Measurements from ENCODE around the gene SH3BP5. TPM values are rescaled to one million over a fixed set of nuclear protein-coding genes. Genes with fewer than 3 reads are reported as not detected.
"Not testable (repeated sequence)": the region's sequence is repeated elsewhere in the genome, so short reads cannot be mapped to it uniquely, and the experiment has no call there.

The SH3BP5 gene, protein sequence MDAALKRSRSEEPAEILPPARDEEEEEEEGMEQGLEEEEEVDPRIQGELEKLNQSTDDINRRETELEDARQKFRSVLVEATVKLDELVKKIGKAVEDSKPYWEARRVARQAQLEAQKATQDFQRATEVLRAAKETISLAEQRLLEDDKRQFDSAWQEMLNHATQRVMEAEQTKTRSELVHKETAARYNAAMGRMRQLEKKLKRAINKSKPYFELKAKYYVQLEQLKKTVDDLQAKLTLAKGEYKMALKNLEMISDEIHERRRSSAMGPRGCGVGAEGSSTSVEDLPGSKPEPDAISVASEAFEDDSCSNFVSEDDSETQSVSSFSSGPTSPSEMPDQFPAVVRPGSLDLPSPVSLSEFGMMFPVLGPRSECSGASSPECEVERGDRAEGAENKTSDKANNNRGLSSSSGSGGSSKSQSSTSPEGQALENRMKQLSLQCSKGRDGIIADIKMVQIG
- polyA plus RNA-seq (ENCODE audit: insufficient read length) = 47.2 TPM
- long read RNA-seq, donor 1, transcript SH3BP5-202 (9 exons, 2,822 nt) = major isoform, 26 of 26 reads
- long read RNA-seq, donor 1, partial matches to known transcripts = 0 of 26 reads
- long read RNA-seq, donor 1, other reads (novel, unspliced or antisense) = 0 of 26 reads
- long read RNA-seq, donor 2, transcript SH3BP5-202 (9 exons, 2,822 nt) = major isoform, 20 of 20 reads
- long read RNA-seq, donor 2, partial matches to known transcripts = 0 of 20 reads
- long read RNA-seq, donor 2, other reads (novel, unspliced or antisense) = 0 of 20 reads
- long read RNA-seq, donor 3, transcript SH3BP5-202 (9 exons, 2,822 nt) = major isoform, 10 of 29 reads
- long read RNA-seq, donor 3, partial matches to known transcripts = 6 of 29 reads
- long read RNA-seq, donor 3, other reads (novel, unspliced or antisense) = 13 of 29 reads
- long read RNA-seq, donor 4 = 0 reads
- long read RNA-seq, donor 5, transcript SH3BP5-202 (9 exons, 2,822 nt) = major isoform, 20 of 32 reads
- long read RNA-seq, donor 5, partial matches to known transcripts = 12 of 32 reads
- long read RNA-seq, donor 5, other reads (novel, unspliced or antisense) = 0 of 32 reads
- long read RNA-seq, donor 6, transcript SH3BP5-202 (9 exons, 2,822 nt) = major isoform, 12 of 12 reads
- long read RNA-seq, donor 6, partial matches to known transcripts = 0 of 12 reads
- long read RNA-seq, donor 6, other reads (novel, unspliced or antisense) = 0 of 12 reads
- long read RNA-seq, donor 7, transcript SH3BP5-202 (9 exons, 2,822 nt) = major isoform, 23 of 62 reads
- long read RNA-seq, donor 7, partial matches to known transcripts = 39 of 62 reads
- long read RNA-seq, donor 7, other reads (novel, unspliced or antisense) = 0 of 62 reads
- long read RNA-seq, donor 8, transcript SH3BP5-202 (9 exons, 2,822 nt) = major isoform, 9 of 21 reads
- long read RNA-seq, donor 8, partial matches to known transcripts = 12 of 21 reads
- long read RNA-seq, donor 8, other reads (novel, unspliced or antisense) = 0 of 21 reads

DNA sequence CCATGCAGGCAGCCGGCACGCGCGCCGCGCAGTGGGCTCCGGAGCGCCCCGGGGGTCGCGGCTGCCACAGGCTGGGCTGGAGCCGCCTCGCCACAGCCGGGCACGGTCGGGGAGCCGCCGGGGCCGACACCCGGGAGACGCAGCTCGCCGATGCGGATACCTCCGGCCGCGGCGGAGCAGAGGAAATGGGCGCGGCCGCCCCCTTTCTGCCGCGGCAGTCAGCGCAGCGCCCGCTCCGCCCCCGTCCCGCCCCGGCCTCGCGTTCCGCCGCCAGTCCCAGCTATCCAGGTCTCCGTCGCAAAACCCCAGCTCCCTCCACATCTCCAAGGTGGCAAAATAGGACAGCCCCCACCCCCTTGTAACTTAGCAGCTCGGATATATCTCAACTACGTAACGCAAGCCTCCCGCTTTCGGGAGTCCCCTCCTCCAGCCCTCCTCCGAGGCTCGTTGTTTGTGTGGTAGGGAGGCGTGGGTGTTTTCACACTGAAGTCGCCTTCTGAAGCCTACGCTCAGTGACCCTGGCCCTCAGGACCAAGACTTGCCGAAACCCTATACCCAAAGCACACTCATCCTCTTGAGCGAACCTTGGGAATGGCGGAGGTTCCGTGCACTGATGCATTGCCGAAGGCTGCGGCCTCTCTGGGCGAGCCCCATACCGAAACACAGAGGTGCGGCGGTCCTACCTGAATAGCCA is at the start of gene SH3BP5:
Gene SH3BP5 (minus strand): TSS at position 182 of the 694 bp plus-strand sequence. CDS start 178 bp downstream, at position 4.
- peak; percentile 78 for DNase-seq

DNA sequence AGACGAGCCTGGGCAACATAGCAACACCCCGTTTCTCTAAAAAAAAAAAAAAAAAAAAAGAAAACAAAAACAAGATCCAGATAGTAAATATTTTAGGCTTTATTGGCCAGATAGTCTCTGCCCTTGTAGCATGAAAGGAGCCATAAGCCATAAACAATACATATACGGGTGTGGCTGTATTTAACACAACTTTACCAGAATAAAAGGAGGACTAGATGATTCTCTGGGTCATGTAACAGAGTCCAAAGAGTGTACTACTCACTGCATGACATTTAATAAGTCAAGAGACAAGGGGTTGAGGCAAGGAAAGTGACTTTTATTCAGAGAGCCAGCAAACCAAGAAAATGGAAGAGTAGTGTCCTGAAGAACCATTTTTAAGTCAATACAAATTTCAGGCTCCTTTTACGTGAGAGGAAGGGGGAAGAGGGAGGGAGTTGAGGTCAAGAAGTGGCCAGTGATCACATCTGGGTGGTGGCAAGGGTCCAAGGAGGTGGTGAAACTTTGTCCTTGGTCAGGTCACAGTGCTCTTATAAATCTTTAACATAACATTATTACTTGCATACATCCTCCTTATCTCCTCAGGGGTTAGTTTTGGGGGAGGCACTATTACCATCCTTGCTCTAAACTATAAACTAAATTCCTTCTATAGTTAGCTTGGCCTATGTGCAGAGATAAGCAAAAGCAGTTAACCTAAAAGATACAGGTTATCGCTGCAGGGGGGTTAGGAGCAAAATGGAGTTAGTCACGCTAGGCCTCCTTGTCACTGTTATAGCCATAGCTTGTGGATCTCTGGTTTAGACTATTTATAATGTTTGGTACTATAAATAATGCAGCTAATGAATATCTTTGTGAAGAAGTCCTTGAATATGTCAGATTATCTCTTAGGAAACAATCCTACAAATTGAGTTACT is 48.8 kb upstream of the SH3BP5 start:
- DNase-seq = no peak

DNA sequence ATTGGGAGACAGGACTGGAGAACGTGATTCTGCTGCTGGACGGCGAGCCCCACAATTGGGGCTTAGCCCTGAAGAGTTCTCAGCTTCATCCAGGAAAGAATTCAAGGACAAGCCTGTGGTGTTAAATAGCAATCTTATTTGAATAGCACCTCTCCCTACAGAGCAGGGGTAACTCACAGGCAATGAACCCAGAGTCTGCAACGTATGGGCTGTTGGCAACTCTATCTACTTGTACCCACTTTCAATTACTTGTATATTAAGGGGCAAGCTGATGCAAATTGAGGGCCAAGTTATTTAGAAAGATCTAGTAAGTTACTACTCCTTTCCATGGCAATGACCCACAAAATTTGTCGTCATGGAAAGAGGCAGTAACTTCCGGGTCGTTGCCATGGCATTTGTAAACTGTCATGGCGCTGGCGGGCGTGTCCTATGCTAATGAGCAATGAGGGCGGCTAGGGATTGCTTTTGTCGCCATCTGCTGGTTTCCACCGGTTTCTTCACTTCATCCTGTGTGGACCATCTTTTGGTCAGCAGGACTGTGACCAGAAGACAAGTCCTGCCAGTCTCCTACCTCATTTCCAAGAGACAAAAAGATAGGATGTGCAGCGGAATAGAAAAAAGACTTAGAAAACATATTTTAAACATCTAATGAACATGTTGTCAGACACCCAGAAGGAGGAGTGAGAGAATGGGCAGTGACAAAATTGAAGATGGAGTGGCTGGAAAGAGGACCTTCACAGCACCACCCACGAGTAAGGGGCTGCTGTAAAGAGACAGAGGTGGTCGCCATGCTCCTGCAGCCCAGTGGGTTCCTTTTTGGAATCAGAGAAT is 45.8 kb upstream of the SH3BP5 start:
- DNase-seq = peak; percentile 94

DNA sequence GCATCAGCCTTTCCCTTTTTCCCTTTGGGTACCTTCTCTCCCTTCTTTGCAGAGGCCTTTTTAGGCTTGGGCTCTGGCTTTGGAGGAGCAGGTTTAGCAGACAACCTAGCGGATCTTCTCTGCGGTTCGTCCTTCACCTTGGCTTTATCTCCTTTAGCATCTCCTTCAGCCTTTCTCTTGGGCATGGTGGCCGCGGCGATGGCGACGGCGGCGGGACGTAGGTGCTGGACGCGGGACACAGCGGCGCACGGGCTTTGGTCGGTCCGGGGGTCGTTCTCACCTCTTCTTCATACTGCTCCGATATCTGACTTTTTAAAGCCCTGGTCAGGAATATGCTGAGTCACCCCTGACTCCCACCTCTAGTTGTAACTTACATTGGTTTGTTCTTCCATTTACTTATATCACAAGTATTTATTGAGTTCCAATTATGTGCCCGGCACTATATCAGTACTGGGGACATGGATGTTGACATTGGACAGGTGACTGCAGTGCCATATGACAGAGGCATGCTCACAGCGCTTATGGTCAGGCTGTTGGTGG is 43.1 kb upstream of the SH3BP5 start:
- no peak for DNase-seq

DNA sequence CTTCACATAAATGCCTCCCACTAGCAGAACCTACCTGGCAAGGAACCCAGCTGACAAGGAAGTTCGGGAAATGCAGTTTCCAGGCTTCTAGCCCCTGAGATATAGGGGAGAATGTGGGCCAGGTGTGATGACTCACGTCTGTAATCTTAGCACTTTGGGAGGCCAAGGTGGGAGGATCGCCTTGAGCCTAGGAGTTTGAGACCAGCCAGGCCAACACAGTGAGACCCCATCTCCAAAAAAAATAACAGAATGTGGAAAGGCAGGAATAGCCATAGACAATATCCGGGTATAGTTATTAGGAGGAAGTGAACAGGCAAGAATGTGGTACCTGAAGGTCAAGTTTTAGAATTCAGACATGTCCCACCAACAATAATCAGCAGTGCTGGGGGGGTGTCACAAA is 40.5 kb upstream of the SH3BP5 start:
- no peak for DNase-seq

DNA sequence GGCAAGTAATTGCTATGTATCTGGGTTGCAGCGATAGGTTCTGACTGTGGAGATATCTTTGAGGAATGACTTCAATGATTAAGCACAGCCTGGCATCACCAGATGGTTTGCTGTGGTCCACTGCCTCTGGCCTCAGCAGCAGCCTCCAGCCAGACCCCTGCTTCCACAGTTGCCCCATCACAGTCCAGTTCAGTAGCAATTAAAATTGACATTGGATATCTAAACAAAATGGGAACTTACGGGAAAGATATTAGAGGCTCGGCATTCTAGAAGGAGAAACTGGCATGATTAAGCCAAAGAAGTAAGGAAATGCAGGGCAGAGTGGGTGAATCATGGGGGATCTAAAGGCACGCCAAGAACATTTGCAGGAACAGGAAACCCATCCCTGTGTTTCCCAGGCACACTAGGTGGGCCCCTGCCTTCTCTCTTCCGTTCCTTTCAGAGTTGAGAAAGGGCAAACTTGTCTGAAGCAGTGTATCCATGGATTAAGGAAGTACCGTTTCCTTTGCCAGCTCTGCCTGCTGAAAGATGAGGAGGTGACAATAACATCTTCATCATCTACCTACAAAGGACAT is 36.3 kb upstream of the SH3BP5 start:
- no peak for DNase-seq

DNA sequence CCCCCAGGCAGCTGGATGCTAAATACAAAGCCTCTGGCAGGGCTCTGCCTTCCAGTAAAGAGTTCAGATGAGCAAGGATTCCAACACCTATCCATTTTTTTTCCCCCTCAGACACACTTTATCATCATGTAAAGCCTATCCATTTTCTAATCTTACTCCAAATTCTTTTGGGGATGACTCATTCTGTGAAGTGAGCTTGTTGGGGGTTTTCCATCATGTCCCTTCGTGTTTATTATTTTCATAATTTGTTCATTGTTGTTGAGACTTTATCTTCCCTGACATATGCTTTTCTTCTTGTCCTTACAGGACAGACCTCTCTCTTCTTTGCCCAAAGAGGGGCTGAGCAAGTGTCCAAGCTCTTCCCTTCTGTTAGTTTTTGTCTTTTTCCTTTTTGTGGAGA is 34.7 kb upstream of the SH3BP5 start:
- DNase-seq = no peak

DNA sequence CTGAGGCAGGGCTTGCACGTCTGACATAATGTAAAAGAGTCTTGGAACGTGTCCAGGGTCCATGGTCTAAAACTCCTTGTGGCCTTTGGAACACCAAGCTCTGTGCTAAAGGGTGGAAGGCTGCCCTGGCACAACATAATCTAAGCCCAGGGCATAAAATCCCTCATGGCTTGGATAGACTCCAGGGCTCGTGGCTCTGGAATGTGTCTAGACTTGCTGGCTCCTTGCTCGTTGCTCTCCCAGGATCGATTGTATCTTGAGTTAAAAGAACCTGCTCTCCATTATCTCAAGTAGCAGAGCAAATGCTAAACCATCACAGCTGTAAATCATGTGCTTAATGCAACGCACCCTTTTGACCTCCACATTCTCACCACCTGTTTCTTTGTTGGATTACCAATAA is 31.7 kb upstream of the SH3BP5 start:
- not testable (repeated sequence) for DNase-seq

DNA sequence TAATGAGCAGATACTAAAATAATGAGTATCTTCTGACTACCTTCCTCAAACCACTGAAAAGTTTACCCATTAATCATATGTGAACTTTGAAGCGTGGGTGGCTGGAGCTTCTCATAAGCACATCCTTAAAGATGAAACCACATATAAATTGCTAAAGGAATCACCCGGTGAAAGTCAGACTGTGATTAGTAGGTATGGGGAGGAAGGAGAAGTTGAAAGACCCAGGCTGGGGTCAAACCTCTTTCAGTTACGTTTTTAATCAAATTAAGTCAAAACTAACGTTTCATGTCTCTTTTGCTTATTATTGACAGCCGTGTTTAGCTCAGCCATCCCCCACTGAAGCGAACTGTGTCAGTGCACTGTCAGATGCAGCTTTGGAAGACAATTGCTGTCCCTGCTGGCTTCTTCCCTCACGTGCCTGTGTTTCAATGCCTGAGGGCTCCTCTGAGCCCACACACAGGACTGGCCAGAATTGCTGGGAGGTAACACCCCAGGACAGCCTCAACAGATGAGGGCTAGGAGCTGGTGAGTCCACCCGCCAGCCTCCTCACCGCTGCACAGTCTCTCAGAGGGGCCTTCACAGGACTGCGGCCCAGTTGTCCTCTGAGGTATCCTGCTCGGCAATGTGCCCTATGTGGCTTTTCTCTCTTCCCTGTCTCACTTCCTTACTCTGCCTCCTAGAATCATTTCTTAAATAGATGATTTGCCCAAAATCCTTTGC is 29.3 kb upstream of the SH3BP5 start:
- DNase-seq = no peak

DNA sequence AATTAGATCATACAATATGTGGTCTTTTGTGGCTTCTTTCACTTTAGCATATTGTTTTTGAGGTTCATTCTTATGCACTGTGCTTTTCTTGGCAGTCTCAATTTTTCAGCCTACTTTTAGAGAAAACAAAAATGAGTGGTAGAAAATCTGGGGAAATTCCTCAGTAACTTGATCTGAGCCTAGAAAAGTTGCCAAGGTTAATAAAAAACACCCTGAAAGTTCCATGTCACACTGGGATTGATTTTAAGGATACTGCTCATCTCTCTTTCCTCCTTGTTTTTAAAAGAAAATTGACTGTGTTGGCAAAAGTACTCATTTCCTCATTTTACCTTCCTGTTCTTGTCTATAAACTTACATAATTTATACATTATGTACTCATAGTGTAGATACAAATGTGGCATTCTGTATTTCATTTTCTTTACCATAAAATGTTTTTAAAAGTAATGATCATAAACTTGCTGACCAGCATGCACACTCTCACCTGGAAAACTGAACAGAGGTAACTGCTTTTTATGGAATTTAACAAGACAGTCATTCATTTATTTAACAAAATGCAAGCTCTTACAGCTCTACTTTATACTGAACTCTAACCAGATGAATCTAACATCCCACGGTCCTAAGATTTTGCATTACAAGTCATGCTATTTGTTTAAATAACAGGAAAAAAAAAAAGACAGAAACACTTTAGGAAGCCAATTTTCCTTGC is 28.6 kb upstream of the SH3BP5 start:
- no peak for DNase-seq

DNA sequence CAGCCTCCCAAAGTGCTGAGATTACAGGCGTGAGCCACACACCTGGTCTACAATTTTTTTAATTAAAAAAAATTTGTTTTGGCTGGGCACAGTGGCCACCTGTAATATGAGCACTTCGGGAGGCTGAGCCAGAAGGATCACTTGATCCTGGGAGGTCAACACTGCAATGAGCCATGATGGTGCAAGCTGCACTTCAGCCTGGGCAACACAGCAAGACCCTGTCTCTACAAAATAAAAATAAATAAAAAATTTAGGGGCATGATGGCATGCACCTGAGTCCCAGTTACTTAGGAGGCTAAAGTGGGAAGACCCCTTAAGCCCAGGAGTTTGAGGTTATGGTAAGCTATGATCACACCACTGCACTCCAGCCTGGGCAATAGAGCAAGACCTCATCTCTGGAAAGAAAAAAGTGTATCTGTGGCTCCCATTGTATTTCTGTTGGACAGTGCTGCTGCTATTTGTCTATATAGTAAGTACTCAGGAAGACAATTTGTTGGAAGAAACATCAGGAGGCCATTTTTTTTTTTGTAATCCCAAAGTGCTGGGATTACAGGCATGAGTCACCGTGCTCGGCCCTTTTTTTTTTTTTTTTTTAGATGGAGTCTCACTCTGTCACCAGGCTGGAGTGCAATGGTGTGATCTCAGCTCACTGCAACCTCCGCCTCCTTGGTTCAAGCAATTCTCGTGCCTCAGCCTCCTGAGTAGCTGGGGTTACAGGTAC is 27.5 kb upstream of the SH3BP5 start:
- no peak for DNase-seq

DNA sequence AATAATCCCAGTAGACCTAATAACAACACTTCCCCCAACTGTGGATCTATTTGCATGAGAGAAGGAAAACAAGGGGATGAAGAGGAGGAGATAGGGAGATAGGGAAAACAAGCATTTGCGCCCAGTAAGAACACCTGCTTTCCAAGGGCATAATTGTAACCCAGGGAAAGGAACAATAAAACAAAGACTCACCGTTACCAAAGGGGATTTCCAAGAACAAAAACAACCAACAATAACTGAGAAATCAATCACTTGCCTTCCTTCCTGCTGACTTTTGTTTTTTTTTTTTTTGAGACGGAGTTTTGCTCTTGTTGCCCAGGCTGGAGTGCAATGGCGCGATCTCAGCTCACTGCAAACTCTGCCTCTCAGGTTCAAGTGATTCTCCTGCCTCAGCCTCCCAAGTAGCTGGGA is 24.3 kb upstream of the SH3BP5 start:
- not testable (repeated sequence) for DNase-seq

DNA sequence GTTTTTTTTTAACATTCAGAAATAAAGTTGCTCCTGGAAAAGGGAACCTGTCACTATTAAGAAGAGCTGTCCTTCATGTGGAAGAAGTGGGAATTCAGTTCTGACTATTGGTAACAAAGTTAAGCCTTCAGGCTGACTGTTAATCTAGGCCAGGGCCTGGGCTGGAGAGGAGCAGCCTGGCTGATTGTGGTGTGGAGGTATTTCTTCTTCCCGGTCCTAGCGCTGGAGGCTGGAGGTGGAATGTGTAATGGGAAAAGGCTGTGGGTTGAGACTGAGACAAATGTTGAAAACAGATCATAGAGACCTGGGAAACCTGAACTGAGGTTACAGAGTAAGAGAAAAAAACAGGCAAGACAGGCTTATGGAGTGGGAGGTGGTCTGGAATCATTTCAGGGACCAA is 23.8 kb upstream of the SH3BP5 start:
- no peak for DNase-seq

DNA sequence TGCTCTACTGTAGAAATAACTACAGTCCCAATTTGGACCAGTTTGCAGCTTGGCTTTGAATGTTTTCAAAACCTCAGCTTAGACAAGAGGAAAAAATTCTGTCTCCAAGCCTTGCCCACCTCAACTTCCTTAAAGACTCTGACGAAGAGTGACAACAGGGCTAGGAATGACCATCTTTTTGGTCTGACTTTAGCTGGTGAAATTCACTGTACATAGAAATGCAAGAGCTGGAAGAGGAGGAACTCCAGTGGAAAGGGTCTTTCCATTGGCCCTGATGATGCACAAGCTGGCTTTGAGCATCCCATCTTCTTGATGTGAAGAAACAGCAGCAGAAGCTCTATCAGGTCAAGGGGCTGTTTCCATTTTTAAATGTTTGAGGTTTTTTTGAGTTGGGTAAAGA is 22.7 kb upstream of the SH3BP5 start:
- no peak for DNase-seq

DNA sequence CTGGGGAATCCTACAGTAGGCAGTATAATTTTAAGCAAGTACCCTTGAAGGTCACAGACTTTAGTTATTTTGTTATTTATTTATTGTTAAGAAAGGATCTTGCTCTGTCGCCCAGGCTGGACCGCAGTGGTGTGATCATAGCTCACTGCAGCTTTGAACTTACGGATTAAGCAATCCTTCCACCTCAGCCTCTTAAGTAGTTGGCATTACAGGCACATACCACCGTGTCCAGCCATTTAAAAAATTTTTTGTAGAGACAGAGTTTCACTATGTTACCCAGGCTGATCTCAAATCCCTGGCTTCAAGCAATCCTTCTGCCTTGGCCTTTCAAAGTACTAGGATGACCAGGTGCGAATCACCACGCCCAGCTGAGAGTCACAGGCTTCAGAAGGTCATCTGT is 22.1 kb upstream of the SH3BP5 start:
- DNase-seq = no peak

DNA sequence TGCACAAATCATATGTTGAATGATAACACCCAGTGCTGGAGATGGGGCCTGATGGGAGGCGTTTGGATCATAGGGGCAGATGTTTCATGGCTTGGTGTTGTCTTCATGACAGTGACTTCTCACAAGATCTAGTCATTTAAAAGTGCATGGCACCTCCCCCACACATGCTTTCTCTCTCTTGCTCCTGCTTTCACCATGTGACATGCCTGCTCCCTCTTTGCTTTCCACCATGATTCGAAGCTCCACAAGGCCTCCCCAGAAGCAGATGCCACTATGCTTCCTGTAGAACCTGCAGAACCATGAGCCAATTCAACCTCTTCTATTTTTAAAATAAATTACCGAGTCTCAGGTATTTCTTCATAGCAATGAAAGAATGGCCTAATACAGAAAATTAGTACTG is 17.8 kb upstream of the SH3BP5 start:
- DNase-seq = no peak
